GM12891 (cell line): Measurements from ENCODE around the gene FAT2.

Source experiments
- POLR2A ChIP-seq: IDR thresholded peaks from 2 replicates; pipeline ENCODE4 v1.6.1; 2011; ENCODE audit warnings: low read depth, low read length, control low read depth
- POLR2AphosphoS5 ChIP-seq: IDR thresholded peaks from 2 replicates; pipeline ENCODE4 v1.6.1; 2011; ENCODE audit warnings: low read depth, low read length, control low read depth
- TAF1 ChIP-seq: IDR thresholded peaks from 2 replicates; pipeline ENCODE4 v1.6.1; 2011; ENCODE audit warnings: low read depth, low read length, control low read depth

DNA sequence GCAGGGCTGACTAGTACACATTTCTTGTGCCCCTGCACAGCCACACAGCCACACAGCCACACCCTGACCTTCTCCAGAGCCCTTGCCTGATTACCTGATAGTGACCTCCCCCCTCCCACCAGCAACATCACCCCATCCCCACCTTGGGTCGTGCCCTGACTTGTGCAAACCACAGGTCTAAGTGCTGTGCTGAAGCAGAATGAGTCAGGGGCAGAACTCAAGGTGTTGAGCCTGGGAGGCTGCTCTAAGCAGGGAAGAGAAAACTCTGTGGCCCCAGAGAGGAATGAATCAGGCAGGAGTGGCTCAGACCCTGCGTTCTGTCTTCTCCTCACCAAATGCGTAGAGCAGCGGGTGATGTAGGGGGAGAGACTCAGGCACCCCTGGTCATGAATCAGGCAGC lies 24.3 kb upstream of the FAT2 start:
- TF ChIP-seq POLR2A (no peak), POLR2AphosphoS5 (no peak), TAF1 (no peak)
